Measurements from ENCODE around the gene STUB1. TPM values are rescaled to one million over a fixed set of nuclear protein-coding genes. Genes with fewer than 3 reads are reported as not detected.

Gene STUB1
- polyA plus RNA-seq, 4 donors, result 110 to 187 (median 117) TPM

DNA sequence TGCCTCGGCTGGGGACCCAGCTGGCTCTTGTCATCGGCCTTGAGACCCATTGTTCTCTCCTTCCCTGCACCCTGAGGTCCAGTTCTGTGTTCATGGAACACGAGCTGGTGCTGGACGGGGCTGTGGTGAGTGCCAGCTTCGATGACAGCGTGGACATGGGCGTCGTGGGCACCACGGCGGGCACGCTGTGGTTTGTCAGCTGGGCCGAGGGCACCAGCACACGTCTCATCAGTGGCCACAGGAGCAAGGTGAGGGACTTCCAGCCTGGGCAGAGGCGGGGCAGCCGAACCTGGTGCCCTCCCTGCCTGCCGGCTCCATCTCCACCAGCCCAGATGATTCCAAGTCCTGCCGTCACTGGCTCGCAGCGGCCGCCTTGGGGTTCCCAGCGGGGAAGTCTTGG lies 17.6 kb upstream of the STUB1 start:
- DNase-seq (ENCODE audit: low read depth in 4 of 4, low spot score in 2 of 4), result no peak

DNA sequence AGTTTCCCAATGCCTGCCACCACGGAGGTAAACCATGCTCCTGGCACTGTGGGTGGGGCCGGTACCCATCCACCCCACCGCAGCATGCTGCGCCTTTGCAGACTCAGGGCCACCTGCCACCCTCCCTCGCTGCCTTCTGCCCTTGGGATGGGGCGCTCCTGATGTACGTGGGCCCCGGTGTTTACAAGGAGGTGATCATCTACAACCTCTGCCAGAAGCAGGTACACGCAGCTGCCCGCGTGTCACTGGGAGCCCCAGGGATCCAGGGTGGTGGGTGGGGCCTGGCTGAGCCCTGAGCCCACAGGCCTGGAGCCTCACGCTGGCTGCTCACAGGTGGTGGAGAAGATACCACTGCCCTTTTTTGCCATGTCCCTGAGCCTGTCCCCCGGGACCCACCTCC lies 13.6 kb upstream of the STUB1 start:
- no peak for DNase-seq (ENCODE audit: low read depth in 4 of 4, low spot score in 2 of 4)

DNA sequence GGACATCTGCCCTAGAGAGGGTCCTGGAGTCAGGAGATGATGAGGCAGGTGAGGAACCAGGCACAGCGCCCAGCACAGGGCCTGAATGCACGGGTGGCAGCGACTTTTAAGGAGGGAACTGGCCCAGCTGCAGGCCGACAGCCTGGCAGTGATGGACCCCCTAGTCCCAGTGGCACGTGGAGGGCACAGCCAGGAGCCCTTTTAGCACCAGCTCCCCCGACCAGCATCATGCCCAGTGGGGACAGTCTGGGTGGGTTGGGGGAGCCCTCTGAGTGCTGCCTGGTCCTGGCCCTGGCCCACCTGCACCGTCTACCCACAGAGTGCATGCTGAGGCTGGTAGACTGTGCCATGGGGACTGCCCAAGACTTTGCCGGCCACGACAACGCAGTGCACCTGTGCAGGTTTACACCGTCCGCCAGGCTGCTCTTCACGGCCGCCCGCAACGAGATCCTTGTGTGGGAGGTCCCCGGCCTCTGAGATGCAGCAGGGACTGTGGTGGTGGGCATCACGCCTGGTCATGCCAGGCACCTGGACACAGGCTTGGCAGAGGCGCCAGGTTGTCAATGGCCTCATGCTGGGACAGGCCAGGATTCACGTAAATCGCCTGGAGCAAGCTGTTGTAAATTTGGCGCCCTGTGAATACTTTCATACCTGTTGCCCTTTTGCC lies 13.0 kb upstream of the STUB1 start:
- DNase-seq (ENCODE audit: low read depth in 4 of 4, low spot score in 2 of 4), result no peak

DNA sequence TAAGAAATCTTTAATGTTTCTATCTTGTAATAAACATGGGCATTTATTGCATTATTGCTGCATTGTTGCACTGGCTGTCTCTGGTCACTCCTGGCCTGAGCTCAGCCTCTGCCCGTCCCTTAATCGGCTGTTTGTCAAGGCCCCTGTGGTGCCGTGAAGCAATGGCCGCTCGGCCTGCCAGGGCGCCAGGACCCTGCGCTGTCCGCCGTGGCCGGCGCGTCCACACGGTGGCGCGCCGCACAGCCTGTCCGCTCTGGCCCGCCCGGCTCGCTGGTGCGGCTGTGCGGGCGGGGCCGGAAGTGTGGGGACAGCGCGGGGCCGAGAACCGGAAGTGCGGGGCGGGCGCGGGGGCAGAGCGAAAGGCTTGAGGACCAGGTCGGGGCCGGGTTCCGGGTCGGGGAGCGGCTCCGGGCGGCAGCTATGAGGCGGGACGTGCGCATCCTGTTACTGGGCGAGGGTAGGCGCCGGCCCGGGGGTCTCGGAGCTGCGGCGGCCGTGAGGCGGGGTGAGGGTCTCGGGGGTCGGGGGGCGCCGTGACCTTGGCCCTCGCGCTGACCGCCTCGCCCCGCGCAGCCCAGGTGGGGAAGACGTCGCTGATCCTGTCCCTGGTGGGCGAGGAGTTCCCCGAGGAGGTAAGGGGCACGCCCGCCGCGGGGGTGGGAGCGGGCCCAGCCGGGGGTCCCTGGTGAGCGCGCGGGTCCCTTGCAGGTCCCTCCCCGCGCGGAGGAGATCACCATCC lies 12.3 kb upstream of the STUB1 start, which contains the start of gene RHOT2:
Gene RHOT2 (plus strand): TSS at position 353 of the 739 bp plus-strand sequence. CDS start 68 bp downstream, at position 421.
- DNase-seq (ENCODE audit: low read depth in 4 of 4, low spot score in 2 of 4), result peak in 3 of 4 donors; percentile 74 to 82 (median 78)

DNA sequence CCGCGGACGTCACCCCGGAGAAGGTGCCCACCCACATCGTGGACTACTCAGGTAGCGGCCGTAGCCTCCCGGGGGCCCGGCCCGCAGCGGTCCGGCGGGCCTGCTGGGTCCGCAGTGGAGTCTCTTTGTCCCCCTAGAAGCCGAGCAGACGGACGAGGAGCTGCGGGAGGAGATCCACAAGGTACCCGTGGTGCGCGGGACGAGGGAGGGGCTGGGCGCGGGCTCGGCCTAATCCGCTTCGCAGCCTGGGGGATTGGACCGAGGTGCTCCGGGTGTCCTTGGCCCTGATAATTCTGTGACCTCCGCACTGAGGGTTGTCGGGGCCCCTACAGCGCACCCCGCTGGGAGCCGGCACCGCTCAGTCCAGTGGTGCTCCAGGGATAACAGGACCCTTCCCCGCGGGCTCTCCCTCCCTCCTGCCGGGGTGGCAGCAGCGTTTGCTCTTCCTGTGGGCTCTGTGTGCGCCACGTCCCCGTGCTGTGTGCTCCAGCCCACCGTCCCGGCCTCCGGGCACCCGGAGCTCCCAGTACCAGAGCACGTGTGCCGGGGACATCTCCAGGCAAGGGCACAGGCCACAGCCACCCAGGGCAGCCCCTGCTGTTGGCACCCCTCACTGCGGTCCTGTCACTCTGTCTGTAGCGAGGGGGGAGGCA lies 11.6 kb upstream of the STUB1 start:
- no peak for DNase-seq (ENCODE audit: low read depth in 4 of 4, low spot score in 2 of 4)

DNA sequence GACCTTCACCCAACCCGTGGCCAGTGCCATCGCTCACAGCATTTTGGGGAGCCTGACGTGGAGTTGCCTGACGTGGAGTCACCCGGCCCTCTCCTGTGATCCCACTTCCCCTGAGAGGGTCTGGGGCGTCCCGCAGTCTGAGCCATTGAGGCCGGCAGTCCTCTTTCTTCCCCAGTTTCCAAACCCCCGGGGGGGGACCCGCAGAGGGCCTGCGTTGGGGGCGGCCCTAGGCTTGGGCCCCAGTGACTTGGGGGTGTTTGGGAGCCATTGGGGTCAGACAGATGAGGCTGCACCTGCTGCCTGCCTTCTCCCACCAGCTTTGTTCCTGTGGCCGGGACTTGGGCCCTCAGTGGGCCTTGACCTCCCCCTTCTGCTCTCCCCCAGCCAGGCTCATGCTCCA lies 10.5 kb upstream of the STUB1 start:
- no peak for DNase-seq (ENCODE audit: low read depth in 4 of 4, low spot score in 2 of 4)

DNA sequence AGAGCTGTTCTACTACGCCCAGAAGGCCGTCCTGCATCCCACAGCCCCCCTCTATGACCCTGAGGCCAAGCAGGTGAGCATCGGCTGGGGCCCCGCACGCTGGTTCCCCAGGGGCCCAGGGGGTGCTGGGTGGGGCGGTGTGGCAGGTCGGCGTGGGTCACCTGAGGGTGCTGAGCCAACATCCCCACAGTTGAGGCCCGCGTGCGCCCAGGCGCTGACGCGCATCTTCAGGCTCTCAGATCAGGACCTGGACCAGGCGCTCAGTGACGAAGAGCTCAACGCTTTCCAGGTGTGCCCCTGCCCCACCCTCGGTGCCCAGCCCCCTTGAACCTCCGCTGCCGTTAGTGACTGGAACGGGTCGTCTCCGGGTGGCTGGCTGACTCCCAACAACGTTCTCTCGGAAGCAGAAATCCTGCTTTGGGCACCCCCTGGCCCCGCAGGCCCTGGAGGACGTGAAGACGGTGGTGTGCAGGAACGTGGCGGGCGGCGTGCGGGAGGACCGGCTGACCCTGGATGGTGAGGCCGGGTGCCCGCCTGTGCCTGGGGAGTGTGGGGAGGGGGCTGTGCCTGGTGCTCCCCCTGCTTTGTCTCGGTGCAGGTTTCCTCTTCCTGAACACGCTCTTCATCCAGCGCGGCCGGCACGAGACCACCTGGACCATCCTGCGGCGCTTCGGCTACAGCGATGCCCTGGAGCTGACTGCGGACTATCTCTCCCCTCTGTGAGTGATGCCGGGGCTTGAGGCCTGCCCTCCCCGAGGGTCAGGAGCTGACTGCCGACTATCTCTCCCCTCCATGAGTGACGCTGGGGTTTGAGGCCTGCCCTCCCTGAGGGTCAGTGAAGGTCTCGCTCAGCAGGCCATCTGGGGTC lies 9.5 kb upstream of the STUB1 start:
- no peak for DNase-seq (ENCODE audit: low read depth in 4 of 4, low spot score in 2 of 4)

DNA sequence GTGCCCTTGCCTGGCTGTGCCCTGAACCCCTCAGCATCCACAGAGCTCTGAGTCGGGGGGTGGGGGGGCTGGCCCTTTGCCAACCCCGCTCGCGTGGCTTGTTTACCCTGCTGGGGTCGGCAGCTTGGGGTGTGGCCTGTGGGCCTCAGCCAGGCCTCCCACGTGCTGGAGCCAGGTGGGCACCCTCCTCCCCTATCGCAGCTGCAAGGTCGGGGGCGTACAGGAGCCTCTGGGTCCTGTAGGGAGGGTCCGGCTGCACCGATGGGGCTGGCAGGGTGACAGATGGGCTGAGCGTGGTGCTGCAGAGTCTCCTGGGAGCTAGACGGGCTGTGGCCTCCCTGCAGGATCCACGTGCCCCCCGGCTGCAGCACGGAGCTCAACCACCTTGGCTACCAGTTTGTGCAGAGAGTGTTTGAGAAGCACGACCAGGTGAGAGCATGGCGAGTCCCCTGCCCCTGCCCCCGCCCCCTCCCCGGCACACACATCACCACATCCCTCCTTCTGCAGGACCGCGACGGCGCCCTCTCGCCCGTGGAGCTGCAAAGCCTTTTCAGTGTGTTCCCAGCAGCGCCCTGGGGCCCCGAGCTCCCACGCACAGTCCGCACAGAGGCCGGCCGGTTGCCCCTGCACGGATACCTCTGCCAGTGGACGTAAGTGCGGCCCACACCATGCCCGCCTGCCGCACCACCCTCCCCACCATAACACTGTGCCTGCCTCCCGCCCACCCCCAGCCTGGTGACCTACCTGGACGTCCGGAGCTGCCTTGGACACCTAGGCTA lies 8.7 kb upstream of the STUB1 start:
- DNase-seq (ENCODE audit: low read depth in 4 of 4, low spot score in 2 of 4), result no peak

DNA sequence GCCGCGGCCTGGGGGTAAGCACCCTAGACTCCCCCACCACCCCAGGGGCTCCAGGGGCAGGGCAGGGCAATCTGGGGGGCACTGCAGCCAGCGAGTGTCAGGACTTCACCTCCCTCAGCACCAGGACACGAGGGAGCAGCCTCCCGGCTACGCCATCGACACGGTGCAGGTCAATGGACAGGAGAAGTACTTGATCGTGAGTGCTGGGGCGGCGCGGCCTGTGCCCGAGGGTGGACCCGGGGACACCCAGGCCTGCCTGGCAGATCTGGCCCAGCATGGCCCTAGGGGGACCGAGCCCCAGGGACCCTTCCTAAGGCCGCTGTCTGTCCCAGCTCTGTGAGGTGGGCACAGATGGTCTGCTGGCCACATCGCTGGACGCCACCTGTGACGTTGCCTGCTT lies 7.8 kb upstream of the STUB1 start:
- no peak for DNase-seq (ENCODE audit: low read depth in 4 of 4, low spot score in 2 of 4)

DNA sequence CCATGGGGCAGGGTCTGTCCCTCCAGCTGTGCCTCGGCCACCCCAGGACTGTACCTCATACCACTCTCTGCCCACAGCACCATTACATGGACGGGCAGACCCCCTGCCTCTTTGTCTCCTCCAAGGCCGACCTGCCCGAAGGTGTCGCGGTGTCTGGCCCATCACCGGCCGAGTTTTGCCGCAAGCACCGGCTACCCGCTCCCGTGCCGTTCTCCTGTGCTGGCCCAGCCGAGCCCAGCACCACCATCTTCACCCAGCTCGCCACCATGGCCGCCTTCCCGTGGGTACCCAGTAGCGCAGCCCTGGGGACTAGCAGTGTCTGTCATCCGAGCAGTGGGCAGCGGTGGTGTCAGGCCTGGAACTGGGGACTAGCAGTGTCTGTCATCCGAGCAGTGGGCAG lies 7.4 kb upstream of the STUB1 start:
- no peak for DNase-seq (ENCODE audit: low read depth in 4 of 4, low spot score in 2 of 4)

DNA sequence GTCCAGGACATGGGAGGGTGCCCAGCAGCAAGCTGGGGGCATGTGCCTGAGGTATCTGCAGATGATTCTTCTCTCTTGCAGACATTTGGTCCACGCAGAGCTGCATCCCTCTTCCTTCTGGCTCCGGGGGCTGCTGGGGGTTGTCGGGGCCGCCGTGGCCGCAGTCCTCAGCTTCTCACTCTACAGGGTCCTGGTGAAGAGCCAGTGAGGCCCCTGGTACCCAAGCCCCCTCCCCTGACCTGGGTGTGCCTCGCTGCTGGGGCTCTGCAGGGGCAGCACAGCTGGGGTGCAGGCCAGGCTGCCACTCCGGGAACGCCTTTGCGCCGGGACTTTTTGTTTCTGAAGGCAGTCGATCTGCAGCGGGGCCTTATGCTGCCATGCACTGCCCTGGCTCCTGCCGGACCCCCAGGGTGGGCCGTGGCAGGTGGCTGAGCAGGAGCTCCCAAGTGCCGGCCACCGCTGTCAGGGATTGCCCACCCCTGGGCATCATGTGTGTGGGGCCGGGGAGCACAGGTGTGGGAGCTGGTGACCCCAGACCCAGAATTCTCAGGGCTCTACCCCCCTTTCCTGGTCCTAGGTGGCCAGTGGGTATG lies 6.7 kb upstream of the STUB1 start:
- DNase-seq (ENCODE audit: low read depth in 4 of 4, low spot score in 2 of 4), result no peak

DNA sequence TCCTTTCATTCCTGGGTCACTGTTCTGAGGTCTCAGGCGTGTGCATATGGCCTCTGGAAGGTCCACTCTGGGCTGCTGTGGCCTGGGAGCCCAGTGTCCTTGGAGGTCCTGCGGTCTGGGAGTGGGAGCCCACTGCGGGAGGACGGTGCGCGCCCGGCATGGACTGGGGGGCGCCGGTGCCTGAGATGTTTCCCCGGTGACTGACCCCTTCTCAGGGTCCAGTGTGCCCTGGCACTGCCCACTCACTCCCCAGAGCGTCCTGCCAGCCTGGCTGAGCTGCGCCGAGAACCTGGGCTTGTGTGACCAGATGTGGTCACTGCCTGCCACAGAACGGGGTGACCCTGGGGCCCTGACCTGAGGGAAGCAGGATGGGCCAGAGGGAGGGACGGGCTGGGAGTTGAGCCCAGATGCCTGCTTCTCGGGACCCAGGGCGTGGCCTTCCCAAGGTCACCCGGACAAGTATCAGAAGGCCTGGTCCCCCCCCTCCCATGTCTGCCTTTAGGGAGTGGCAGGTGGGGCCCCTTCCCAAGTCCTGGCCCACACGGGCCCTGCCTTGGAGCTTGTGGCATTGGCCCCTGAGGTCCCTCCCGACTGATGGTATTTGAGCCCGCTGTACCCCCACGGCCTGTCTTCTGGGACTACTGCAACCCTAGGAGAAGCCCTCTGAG lies 5.9 kb upstream of the STUB1 start:
- no peak for DNase-seq (ENCODE audit: low read depth in 4 of 4, low spot score in 2 of 4)

DNA sequence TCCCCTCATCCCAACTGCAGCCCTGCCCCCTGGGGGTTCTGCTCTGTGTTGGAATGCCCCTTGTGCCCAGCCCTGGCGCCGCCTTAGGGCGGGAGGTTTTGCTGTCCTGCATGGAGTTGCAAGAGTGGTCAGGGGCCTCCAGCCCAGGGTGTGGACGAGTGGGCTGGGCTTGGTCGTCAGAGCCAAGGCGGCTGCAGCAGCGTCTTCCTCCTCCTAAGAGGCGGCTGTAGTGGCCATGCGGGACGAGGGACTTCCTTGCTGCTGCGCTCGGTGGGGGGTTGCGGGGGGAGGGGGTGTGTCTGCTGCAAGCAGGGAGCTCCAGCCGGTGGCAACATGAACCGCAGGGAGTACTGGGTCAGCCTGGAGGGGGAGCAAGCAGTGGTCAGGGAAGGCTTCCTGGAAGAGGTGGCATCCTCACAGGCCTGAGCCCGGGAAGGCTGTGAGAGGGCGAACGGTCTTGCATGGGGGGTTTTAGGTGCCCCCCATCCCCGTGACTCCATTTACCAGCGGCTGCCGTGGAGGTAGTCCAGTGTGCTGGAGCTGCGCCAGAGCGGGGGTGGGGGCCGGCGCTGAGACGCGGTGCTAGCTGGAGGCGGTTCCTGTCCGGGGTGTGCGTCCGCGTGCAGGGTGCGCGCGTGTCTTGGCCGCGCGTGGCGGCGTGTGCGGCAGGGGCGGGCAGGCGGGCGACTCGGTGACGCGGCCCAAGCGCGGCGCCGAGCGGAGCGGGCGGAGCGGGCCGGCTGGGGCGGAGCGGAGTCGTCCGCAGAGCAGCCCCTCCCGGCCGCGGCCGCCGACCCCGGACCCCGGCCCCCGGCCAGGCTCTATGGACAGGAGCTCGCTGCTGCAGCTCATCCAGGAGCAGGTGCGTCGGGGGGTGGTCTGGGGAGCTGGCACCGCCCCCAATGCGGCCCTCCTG lies 5.0 kb upstream of the STUB1 start, which contains the start of gene RHBDL1:
Gene RHBDL1 (plus strand): TSS at position 704 of the 916 bp plus-strand sequence. CDS start 120 bp downstream, at position 824.
- DNase-seq (ENCODE audit: low read depth in 4 of 4, low spot score in 2 of 4), result no peak

DNA sequence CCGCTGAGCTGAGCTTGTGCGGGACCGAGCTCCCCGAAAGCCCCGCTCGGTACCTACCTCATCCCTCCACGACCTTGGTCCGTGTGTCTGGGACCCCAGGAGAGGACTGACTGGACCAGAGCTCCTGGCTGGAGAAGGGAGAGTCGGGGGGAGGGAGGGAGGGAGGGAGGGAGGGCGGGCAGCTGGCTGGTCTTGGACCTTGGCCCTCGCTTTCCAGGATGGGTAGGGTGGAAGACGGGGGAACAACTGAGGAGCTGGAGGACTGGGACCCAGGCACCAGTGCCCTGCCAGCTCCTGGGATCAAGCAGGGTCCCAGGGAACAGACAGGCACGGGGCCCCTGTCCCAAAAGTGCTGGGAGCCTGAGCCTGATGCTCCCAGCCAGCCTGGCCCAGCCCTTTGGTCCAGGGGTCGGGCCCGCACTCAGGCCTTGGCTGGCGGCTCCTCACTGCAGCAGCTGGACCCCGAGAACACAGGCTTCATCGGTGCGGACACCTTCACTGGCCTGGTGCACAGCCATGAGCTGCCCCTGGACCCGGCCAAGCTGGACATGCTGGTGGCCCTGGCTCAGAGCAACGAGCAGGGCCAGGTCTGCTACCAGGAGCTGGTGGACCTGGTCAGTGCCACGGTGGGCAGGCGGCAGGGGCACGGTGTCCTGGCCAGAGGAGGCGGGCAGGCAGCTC lies 4.2 kb upstream of the STUB1 start:
- DNase-seq (ENCODE audit: low read depth in 4 of 4, low spot score in 2 of 4), result no peak

DNA sequence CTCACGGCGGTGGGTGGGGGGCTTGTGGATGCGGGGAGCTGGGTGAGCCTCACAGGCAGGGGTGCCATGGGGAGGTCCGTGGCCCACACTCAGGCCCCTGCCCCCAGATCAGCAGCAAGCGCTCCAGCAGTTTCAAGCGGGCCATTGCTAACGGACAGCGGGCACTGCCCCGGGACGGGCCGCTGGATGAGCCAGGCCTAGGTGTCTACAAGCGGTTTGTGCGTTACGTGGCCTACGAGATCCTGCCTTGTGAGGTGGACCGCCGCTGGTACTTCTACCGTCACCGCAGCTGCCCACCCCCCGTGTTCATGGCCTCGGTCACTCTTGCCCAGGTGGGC lies 3.7 kb upstream of the STUB1 start:
- DNase-seq (ENCODE audit: low read depth in 4 of 4, low spot score in 2 of 4), result no peak

DNA sequence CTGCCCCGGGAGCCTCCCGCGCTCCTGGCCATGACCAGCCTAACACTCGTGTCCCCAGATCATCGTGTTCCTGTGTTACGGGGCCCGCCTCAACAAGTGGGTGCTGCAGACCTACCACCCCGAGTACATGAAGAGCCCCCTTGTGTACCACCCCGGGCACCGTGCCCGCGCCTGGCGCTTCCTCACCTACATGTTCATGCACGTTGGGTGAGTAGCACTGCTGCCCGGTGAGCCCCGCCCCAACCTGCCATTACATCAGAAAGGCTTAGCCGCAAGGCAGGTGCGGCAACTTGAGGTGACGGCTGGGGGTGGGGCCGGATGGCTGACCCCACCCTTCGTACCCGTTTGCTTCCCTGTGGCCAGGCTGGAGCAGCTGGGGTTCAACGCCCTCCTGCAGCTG lies 3.3 kb upstream of the STUB1 start:
- DNase-seq (ENCODE audit: low read depth in 4 of 4, low spot score in 2 of 4), result no peak

Measured in left renal cortex interstitium (tissue), 4 donors.